SW 1271 (cell line): ENCODE results near the gene GYPC.

ENCODE experiments used
- DNase-seq, 2 experiments: peaks; one replicate each; lab custom pipeline; 2025; lab: John Stamatoyannopoulos, UW

GYPC gene

DNA sequence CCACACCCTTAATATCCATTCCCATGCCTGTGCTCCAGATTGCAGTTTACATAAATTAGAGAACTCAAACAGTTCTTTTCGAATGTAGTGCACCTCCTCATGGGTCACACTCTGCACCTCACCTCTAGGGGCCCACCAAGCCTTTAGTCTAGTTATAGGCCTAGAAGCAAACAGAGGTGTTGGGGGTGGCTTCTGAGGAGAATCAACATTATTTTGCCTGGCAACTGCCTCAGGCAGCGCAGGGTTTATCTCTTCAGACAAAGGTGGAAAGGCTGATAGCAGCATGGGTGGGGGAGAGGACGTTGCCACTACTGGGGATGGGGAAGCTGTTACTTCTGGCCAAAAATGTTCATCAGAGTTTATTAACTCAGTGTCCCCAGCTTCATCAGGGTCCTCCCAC is 5.0 kb upstream of the GYPC start:
- DNase-seq, result no peak

DNA sequence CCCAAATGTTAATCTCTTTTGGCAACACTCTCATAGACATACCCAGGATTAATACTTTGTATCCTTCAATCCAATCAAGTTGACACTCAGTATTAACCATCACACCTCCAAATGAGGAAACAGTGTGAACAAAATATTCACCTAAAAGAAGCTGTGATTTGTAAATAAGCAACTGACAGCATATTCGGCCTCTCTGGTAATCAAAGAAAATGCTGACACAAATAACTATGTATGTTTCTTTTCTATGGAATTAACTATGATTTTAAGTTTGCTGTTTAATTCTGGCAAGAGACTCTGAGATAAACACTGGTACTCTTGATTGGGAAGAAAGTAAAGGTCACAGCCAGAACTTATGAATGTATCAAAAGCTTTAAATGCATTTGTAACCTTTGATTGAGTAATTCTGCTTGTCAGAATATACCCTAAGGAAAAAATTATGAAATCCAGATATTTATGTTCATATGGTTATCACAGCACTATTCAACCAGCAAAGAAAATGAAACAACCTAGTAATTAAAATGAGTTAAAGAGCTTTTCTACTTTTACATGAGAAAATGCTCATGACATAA is 3.6 kb upstream of the GYPC start:
- no peak for DNase-seq

DNA sequence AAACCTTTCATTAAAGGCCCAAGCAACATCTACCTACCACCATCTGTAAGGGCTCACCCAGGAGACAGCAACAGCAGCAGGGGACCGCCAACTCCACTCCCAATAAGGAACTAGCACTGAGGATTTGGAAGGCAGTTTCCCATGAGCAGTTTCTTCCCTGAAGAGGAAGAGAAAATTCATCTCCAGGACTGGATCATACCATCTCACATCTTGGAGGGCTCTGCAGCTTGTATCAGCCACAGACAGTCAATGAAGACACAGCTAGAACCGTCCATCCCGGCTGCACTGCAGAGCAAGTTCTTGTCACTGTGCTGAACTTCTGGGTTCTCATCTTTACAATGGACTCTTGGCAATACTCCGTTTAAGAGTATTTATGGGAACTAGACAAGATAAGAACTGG is 2.8 kb upstream of the GYPC start:
- no peak for DNase-seq

DNA sequence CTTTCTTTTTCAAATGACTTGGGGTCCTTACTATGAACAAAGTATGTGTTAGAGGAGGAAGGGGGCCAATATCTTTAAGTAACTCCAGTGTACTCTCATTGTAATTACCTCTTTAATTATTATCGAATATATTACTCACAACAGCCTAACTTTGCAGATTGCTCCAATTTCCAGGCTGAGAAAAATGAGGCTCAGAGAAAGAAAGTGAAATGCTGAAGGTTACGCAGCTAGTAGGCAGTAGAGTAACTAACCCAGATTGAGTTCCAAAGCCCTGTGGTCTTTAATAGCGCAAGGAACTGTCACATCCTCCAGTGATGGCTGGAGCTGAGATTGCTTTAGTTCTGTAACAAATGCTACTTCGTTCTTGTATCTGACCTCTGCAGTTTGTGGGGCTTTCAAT is 2.2 kb upstream of the GYPC start:
- no peak for DNase-seq

DNA sequence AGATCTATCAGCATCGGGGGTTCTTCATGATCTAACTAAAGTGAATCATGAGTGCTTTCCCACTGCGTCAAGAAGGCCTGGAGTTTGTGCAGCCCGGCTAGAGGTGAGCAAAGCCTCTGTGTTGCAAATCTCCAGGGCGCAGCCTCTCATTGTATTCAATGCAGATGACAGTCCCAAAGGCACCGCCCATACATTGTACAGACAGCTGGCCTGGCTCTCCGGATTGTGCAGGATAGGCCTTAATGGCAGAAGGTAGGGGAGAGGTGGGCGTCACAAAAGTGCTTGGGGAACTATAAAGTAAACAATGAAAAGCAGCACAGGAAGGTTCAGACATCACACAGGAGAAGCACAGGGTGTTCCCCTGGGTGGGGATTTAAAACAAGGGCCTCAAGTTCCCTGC is 907 bp upstream of the GYPC start:
- no peak for DNase-seq

DNA sequence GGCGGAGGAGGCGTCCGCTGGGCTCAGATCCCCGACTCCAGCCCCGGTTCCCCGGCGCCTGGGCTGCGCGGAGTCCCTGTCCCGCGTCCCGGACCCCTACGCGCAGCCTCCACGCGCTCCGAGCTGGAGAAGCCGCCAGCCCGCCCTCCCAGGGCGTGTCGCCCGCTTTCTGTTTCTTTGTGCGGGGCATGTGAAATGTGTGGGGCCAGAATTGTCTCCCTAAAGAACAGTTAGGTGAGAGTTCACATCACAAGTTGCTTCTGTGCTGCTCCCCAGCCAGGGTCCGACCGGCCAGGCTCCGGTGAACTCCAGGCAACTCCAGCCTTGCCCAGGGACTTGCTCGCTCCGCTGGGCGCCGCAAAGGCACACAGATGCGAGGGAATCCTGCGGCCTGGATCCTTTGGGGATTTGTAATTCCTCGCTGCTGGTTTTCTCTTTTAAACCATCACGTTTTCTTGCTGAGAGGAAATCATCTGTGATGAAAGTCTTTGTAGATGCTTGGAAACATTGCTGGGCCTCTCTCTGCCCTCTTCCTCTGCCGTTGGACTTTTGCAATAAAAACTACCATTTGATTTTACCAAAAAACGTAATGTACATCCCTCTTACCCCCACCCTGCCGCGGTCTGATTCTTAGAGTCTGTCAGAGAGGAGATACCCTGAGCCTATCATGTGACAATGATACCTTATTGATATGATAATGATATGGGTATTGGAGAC is 631 bp downstream of the GYPC start:
- DNase-seq, result no peak

DNA sequence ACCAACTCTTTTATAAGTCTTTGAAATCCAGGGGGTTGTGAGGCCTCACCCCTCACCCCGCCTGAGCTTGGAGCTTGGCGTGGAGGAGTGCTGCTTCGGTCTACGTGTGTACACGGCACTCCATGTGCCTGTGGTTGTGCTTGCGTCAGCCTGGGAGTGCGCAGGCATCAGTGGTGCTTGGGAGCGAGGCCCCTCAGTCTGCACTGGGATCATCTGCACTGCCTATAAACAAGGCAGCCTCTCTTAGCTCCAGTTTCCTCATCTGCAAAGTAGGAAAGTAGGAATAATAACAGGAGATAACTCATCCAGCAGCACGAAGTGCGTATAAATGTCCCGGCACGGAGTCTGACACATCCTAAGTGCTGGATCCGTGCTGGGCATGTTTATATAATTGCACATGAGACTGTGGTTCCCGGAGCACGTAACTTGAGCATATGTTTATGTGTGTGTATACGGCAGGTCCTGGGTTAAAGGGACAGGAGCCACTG is 1.2 kb downstream of the GYPC start:
- peak in 1 of 2 experiments; percentile 31 for DNase-seq

DNA sequence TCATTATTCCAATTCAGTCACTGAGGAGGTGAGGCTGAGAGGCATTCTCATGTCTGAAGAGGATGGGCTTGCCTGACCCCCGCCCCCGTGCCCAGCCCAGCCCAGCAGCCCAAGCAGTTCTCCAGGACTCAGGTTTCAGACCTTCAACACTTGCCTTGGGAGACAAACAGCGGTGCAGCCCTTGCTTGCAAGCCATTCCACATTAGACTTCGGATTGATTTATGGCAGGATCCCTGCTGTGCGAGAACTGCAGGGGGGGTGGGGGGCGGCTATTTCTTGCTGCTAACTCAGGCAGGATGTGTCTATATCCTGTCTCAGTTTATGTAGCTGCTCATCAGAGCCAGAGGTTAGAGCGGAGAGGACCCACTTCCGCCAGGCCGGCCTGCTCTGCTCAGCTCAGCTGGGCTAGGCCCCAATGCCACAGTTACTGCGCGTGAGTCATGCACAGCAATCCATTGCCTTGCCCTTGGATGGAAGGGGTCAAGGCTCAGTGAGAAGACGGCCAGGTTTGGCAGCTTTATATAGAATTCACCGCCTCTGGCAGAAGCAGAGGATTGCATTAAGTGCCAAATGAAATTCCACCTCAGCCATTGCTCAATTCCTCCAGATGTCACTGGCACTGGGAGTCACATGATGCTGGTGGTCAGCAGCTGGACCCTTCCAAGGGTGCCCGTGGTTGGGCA is 1.8 kb downstream of the GYPC start:
- DNase-seq, result peak; percentile 68 to 81

DNA sequence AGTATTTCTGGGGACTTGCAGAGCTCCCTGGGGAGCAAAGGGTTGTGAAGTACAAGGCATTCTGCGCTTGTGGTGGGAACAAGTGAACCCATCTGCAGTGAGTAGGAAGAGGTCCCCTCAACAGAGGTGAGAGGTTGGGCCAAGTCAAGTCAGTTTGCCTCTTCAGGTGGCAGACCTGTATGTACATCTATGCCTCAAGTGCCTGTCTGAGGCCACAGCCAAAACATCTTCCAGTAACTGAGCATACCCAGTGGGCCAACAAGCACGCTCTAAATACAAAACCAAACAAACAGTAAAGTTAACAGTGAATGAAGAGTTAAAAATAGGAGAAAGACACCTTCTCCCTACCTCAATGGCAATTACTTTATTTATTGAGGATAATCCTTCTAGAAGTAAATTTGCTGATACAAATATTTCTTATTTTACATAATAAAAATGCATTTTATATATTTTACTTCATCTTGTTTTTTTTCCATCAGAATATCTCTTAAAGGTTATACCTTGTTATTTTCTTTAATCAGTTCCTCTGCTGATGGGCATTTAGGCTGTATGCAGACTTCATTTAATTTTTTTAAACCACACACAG is 2.5 kb downstream of the GYPC start:
- no peak for DNase-seq

DNA sequence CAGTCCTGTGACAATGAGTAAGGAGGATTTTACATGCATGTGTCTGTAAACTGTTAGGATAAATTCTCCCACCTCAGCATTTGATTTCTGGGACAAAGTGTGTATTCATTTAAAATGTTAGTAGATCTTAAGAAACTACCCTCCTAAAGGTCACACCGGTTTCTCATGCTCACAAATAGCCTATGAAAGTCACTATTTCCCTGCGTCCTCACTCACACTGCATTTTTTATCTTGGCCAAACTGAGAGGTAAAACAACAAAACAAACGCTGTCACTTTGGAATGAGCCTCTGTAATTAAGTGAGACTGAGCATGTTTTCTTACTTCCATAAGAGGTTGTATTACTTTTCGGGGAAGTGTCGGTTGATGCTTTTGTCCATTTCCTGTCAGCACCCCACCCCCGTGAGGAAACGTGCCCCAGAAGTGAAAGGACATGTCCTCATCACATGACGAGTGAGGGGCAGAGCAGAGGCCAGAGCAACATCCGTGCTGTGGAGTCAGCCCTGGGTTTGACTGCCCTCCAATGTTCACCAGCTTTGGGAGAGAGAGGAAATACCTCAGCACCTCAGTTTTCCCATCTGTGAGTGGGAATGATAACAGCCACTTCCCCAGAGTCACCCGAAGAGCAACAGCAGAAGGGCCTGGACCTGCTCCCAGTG is 3.1 kb downstream of the GYPC start:
- no peak for DNase-seq

DNA sequence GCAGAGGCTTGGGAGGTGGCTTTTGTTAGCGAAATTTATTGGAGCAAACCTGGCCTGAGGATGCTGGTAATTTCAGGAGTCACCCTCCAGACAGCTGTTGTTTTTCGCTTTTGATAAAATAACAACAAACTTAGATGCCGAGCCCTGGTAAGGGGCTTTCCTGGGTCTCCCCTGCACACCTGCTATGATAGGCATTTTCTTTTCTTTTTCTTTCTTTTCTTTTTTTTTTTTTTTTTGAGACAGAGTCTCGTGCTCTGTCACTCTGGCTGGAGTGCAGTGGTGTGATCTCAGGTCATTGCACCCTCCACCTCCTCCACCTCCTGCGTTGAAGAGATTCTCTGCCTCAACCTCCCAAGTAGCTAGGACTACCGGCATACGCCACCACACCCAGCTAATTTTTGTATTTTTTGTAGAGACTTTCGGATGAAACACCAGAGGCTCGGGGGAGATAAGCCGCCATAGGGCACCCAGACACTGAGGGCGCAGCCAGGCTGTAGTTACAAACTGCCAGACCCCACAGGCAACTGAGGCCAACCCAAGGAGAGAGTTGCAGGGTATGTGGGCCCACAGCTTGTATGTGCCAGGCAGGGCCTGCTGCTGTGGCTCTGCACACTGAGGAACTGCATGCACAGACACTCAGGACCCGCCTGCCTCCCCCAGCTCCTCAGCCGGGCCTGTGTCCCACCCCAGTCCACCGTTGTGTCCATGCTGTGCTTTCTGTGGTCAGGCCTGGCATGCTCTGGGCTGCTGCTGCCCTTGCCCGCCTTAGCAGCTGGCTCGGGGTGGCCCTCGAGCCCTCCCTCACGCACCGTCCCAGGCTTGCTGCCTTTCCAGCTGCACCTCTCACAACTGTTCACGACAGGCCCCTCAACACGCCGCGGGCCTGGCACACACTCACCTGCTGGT is 3.9 kb downstream of the GYPC start:
- no peak for DNase-seq

DNA sequence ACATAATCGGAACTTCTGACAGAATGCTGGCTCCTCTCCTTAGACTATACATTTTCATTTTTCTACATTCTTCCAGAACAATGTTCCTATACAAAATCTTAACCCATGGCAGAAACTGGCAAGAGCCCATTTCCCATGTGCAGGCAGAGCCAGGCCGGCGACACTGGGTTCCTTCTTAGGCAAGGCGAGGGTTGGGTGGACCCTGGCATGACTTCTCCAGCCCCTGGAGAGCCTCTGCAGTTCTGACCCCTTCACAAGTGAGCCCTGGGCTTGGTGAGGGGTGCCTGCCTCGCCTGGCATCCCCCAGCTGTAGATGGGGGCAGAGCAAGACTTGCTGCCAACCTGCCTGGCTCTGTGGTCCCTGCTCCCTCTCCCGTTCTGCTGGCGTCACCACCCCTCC is 5.0 kb downstream of the GYPC start:
- no peak for DNase-seq

DNA sequence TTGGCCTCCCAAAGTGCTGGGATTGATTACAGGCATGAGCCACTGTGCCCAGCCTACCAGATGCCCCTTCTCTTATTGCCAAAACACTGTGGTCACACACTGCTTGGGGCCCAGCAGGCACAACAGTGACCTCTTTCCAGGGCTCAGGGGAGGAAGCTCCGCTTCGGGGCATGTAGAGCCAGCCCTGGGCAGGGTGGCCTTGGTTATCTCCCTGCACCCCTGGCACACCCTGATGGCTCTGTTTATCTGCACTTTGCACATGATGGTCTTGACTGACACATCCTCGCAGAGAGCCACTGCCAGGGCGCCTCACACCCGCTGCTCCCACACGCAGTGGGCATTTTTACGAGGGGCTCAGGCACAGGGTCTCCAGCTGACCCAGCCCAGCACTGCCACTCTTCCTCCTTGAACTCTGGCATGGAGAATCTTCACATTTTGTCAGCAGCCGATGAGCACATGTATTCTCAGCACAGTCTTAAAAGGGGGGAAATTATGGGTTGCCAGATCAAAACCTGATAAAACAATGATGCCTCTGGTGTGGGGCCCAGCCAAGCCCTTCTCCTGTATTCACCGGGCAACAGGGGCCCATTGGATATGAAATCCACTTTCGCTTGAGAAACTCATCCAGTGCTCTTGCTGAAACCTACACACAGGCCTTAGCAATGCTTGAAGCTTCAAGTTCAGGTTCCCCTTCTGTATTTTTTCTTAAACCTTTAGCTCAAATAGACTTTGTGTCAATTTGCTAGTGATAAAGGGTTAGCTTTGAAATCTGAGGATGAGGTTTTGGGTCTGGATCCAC is 5.9 kb downstream of the GYPC start:
- no peak for DNase-seq

DNA sequence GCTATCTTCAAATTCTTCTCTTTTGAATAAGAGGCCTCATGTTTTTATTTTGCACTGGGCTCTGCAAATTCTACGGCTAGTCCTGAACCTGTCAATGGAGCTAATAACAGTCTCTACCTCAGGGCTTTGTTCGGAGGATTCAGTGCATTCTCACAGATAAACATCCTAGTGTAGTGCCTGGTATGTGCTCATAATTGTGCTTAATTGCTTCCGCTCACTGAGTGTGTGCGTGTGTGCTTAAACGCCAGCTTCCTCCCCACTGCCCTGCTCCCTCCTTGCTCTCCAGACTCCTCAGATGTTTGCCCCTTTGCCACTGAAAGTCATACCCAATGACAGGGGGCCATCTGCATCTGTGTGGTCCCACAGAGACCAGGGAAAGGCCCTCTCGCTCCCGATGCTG is 6.7 kb downstream of the GYPC start:
- no peak for DNase-seq

DNA sequence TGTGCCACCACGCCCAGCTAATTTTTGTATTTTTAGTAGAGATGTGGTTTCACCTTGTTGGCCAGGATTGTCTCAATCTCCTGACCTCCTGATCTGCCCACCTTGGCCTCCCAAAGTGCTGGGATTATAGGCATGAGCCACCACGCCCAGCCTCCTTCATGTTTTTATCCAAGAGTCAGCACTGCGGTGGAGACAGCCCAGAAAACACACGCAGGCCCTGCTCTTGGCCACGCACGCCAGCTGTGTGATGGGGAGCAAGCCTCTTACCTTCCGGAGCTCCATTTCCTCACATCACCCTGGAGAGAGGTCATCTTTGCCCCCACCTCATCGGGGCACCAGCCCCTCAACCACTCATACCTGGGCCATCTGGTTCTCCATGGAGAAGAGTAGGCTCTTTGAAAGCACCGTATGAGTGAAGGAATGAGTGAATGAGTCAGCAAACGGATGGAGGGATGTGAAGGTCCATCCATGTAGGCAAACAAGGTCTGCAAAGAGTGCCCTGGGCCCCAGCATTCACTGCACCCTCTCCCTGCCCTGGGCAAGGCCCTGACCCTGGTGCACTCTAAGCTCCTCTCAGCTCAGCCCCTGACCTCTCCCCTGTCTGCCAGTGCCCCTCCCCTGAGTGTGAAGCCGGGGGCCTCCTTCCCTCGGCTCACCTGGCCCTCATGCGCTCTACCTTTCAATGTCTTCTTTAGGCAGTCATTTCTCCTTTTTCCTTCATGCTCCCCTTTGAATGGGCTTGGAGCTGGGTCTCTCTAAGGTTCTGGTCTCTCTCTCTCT is 7.4 kb downstream of the GYPC start:
- no peak for DNase-seq

DNA sequence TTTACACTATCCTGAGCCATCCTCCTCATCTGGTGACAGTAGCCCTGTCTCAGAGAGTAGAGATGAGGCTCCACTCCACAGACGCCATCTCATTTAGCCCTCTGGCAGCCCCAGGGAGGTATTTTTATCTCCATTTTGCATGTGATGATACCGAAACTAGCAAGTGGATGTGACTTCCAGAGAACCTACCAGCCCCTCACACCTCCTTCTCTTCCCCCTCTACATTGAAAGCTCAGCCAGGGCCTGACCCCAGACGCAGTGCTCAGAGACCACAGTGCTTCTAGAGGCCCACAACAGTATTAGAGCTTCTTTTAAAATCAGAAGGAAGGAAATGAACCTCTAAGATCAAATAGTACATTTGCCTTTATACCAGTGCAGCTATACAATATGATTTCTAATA is 8.3 kb downstream of the GYPC start:
- DNase-seq, result no peak

DNA sequence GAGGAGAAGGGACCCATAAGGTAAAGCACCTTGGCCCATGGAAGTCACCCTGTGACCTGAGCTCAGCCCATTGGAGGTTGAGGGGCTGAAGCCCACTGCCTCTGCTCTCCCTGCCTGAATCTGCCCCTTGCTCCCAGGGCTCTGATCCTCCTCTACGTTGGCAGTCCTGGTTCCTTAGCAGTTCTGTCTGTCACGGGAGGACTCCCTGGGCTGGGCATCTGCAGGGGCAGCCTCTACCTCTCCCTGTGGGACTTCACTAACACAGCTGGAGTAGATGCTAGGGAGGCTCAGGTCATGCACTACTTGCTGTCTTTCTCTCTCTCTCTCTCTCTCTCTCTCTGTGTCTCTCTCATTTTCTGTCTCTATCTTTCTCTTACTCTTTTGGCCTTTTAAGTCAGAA is 8.7 kb downstream of the GYPC start:
- DNase-seq, result no peak

DNA sequence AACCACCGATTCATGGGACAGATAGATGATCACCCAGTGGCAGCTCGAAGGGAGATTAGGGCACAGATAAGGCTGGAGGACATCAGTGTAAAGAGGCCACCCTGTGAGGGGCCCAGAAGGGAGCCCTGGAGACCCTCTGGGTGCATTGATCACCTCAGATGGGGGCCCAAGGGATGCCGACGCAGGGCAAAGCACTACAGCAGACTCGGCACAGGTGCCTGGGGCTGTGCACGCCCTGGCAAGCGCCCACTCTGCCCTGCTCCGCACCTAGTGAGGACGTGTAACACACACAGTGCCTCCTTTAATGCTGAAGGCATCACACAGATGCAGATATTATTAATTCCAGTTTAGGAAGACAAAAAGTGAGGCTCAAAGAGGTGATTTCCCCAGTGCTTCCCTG is 9.5 kb downstream of the GYPC start:
- no peak for DNase-seq

DNA sequence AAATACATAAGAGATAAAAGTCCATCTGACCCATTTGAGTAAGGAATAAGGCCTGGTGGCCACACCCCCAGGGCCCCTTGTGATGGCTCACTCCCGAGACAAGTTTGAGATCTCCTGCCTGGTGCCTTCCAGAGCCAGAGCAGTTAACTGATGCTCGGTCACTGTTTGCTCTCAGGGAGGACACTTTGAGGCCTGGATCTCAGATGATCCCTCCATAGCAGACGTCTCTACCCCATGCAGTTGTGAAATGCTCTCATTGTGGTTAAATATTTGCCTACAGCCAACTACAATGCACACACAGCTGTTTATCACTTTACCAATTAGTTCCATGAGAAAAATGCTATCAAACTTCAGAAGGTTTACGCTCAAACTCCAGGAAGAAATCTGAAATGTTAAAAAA is 12.3 kb downstream of the GYPC start:
- no peak for DNase-seq

DNA sequence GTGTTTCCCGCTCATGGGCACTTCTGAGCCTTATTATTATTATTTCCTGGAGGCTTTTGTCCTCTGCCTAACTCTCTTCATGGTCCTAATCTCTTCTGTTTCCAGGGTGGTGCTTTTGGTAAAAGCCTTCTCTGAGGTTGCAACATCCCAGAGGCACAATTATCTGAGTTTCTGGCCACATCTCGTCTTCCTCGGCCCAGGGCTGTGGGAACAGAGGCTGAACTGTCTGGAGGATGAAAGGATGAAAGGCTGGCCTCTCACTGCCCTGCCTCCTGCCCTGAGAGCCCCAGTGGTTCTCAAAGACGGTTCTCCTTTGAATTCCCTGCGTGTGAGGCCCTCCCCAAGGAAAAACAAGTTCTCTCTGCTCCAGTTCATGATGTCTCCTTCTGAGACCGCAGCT is 13.8 kb downstream of the GYPC start:
- no peak for DNase-seq
